BE2C (cell line): Measurements from ENCODE around the gene MINDY1. TPM values are rescaled to one million over a fixed set of nuclear protein-coding genes. Genes with fewer than 3 reads are reported as not detected.

Experiments
- DNase-seq: peaks from one replicate; pipeline ENCODE4 v3.0.0-alpha.2; 2020
- H3K27me3 ChIP-seq: fragments of 250-450 bp; sonication (Bioruptor Pico); 2 replicates; pipeline ENCODE4 v1.5.1; 2020; ENCODE audit warnings: mild to moderate bottlenecking
- H3K36me3 ChIP-seq: fragments of 250-450 bp; sonication (Bioruptor Pico); 2 replicates; pipeline ENCODE4 v1.5.1; 2020; ENCODE audit warnings: mild to moderate bottlenecking
- H3K4me1 ChIP-seq: fragments of 250-450 bp; sonication (Bioruptor Pico); 2 replicates; pipeline ENCODE4 v1.5.1; 2020
- H3K4me3 ChIP-seq: 2 replicates; pipeline ENCODE4 v1.5.1; 2011; ENCODE audit warnings: low read depth, low read length
- H3K9me3 ChIP-seq: fragments of 250-450 bp; sonication (Bioruptor Pico); 2 replicates; pipeline ENCODE4 v1.5.1; 2020
- polyA plus RNA-seq: library from polyadenylated mRNA; unstranded; fragments of >200 nt; gene quantifications from one replicate; pipeline ENCODE4 v1.2.1, GENCODE V29; 2012; ENCODE audit warnings: low read depth, missing spikeins; ENCODE audit not compliant: insufficient read length, insufficient read depth
- TF ChIP-seq, protein P1 (sequence below): IDR thresholded peaks from 2 replicates; pipeline ENCODE4 v1.5.1; 2012; ENCODE audit warnings: mild to moderate bottlenecking, low read depth, low read length

Gene MINDY1, protein sequence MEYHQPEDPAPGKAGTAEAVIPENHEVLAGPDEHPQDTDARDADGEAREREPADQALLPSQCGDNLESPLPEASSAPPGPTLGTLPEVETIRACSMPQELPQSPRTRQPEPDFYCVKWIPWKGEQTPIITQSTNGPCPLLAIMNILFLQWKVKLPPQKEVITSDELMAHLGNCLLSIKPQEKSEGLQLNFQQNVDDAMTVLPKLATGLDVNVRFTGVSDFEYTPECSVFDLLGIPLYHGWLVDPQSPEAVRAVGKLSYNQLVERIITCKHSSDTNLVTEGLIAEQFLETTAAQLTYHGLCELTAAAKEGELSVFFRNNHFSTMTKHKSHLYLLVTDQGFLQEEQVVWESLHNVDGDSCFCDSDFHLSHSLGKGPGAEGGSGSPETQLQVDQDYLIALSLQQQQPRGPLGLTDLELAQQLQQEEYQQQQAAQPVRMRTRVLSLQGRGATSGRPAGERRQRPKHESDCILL
- polyA plus RNA-seq, result 11.1 TPM

DNA sequence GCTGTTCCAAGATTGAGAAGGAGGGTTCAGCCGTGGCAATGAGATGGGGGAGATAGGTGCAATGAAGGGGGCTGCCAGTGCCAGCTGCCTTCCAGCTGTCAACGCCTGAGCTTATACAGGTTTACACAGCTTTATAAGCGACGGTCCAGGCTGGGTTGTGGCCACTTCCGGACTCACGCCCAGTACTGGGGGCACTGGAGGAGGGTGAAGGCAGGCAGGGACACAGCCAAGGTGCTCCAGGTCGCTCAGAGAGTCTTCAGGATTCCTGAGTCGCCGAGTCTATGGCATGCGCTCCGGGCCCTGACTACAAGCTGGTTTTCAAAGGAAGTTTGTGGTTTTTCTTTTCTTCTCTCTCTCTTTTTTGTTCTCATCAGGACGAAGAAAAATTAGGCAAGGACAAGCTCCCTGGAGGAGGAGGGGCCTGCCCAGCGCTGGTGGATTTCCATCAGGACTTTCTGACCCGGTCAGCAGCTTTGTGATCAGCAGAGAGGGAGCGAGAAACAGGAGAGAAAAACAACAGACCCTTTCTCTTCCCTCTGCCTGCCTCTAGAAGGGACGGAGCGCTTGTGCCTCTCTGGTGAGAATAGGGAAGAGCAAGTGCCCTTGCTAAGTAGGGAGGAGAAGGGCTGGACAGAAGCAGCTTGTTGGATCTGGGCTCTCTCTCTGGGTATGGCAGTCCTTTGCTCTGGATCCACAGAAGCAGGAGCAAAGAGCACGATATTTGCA lies at the start of gene MINDY1:
Gene MINDY1, minus strand, starts transcription at position 576 of the 726 bp plus-strand sequence. CDS start 4,285 bp downstream, outside the sequence.
- peak within 1 kb of the TSS; percentile 83 for H3K4me3 ChIP-seq
- DNase-seq, result peak; percentile 80
- no peaks in the 10 kb centered on the region; the same call in 1 of the 2 replicates for H3K36me3 ChIP-seq
- TF ChIP-seq, protein P1, sequence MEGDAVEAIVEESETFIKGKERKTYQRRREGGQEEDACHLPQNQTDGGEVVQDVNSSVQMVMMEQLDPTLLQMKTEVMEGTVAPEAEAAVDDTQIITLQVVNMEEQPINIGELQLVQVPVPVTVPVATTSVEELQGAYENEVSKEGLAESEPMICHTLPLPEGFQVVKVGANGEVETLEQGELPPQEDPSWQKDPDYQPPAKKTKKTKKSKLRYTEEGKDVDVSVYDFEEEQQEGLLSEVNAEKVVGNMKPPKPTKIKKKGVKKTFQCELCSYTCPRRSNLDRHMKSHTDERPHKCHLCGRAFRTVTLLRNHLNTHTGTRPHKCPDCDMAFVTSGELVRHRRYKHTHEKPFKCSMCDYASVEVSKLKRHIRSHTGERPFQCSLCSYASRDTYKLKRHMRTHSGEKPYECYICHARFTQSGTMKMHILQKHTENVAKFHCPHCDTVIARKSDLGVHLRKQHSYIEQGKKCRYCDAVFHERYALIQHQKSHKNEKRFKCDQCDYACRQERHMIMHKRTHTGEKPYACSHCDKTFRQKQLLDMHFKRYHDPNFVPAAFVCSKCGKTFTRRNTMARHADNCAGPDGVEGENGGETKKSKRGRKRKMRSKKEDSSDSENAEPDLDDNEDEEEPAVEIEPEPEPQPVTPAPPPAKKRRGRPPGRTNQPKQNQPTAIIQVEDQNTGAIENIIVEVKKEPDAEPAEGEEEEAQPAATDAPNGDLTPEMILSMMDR, result peak; percentile 63
- no peaks in the 10 kb centered on the region for H3K27me3 ChIP-seq
- no peaks in the 10 kb centered on the region for H3K9me3 ChIP-seq
- no peaks in the 10 kb centered on the region for H3K4me1 ChIP-seq

DNA sequence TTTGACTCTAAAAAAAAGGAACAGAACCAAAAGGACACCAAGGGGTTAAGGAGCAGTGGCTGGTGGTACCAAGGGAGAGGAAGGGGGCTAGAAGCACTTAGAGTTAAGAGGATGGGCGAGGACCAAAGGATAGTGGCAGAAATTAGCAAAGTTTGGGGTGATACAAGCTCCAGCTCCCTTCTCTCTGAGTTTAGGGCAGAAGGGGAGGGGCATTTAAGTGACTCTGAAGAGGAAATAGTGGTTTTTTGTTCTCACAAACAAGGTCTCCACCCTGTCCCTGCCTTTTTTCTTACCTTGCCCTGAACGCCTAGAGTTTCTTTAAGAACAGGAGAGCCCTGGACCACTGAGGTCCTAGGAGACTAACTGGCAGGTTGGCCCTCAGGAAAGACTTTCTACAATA lies 49.4 kb upstream of the MINDY1 start:
- no peaks in the 10 kb centered on the region for H3K27me3 ChIP-seq
- DNase-seq, result no peak
- no peak overlapping the region for H3K4me3 ChIP-seq
- 0 out of 2 replicates have a peak, but pooled peaks cover 3% of the 10 kb centered on the region for H3K4me1 ChIP-seq
- no peaks in the 10 kb centered on the region for H3K9me3 ChIP-seq
- TF ChIP-seq, protein P1, result no peak
- H3K36me3 ChIP-seq, result peaks cover 49% of the 10 kb centered on the region

DNA sequence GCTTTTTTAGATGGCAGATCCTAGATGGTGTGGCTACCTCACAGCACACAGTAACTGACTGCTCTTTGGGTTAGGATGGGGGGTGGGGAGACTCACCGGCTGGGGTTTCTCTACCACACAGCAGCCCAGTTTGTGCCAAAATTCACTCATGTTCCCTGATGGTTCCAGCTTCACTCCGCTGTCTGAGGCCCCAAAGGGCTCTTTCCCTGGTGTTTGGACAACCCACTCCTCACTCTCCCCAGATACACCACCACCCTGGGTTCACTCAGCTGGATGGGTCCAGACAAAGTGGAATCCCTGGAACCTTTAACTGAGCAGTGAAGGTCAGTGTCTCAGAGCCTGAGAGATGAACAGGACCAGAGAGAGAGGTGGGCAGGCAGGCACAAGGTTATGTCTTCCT lies 48.9 kb upstream of the MINDY1 start:
- Histone ChIP-seq H3K36me3 (peaks cover 49% of the 10 kb centered on the region), H3K27me3 (no peaks in the 10 kb centered on the region), H3K4me1 (0 out of 2 replicates have a peak, but pooled peaks cover 3% of the 10 kb centered on the region), H3K4me3 (no peak overlapping the region), H3K9me3 (no peaks in the 10 kb centered on the region)
- TF ChIP-seq, protein P1, result no peak
- no peak for DNase-seq

DNA sequence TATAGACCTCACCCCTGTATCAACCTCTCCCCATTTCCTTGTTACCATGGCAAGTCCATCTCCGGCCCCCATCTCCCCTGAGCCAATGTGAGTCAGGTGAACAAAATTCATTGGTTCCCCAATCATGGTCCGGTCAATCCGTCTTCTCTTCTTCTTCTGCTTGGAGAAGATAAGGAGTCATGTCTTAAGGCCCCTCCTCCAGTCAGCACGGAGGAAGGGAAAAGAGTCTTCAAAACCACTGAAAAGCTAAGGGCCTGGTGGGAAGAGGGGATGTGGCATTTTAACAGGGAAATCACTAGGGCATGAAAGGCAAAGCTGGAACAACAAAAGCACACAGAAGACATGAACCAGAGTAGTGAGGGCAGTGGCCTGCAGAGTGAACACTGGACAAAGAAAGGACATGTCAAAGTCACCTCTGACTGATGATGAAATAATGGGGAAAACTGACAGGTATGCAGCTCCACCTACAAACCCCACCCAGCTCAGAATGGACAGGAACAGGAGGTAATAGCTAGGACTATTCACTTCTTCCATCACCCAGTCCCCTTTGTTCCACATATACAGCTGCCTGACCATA lies 48.4 kb upstream of the MINDY1 start:
- peaks cover 49% of the 10 kb centered on the region for H3K36me3 ChIP-seq
- TF ChIP-seq, protein P1, result no peak
- H3K4me1 ChIP-seq, result 0 out of 2 replicates have a peak, but pooled peaks cover 3% of the 10 kb centered on the region
- H3K27me3 ChIP-seq, result no peaks in the 10 kb centered on the region
- H3K9me3 ChIP-seq, result no peaks in the 10 kb centered on the region
- DNase-seq, result no peak
- no peak overlapping the region for H3K4me3 ChIP-seq

DNA sequence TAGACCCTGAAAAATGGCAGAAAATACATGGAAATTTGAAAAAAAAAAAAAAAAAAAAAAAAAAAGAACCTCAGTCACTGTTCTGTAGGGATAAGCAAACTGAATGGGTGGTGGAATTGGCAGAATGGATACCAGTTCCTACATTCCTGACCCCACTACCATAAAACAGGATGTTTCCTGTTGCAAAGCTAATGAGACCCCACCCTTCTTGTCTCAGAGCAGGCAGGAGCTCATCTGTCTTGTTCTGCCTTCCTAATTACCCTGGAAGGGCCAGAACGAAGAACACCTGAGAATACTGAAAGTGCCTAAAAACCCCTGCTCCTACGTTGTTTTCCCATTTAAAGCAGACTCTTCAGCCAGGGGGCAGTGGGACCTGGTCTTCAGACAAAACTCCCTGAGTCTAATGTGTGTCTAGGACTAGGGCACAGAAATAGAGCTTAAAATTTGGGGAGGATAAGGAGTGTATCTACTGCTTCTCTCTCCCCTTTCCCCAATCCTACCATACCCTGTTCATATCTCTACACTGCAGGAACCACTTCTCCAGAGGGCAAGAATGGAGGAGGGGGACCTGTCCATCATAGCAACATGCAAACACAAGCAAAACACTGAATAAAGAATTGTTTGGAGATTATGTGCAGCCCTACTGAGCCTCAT lies 44.8 kb upstream of the MINDY1 start:
- no peaks in the 10 kb centered on the region for H3K4me1 ChIP-seq
- TF ChIP-seq, protein P1, result no peak
- no peaks in the 10 kb centered on the region for H3K9me3 ChIP-seq
- DNase-seq, result no peak
- no peaks in the 10 kb centered on the region for H3K27me3 ChIP-seq
- no peak overlapping the region for H3K4me3 ChIP-seq
- H3K36me3 ChIP-seq, result peaks cover 43% of the 10 kb centered on the region
